ENCODE data around the gene FUOM. TPM values are rescaled to one million over a fixed set of nuclear protein-coding genes. Genes with fewer than 3 reads are reported as not detected.

FUOM gene
- total and polyA plus RNA-seq, 7 donors: 3.0 to 9.1 (median 5.4) TPM

DNA sequence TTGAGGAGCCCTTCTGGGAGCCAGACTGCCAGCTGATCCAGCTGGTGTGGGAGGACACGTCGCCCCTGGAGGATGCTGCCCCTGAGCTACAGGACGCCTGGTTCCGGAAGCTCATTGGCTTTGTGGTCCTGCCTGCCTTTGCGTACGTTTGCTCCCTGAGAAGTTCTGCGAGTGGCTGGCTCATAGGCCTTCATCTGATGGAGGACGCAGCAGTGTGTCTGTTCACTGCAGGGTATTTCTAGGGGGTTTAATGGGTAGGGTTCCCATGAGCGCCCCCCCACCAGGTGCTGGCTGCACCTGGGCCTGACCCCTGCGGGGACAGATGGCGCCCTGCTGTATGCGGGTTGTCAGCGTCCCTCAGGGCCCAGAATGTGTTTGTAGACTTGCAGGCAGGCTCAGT, 26.3 kb upstream of the FUOM start:
- Histone ChIP-seq H3K27ac (no peak overlapping the region), H3K27me3 (ENCODE audit: insufficient read depth in 3 of 3, low read length in 2 of 3) (no peaks in the 10 kb centered on the region), H3K4me3 (no peak overlapping the region), H3K4me1 (peaks cover 7% of the 10 kb centered on the region), H3K36me3 (ENCODE audit: insufficient read depth in 1 of 2, low read depth in 1 of 2) (peaks cover 0 to 30% of the 10 kb centered on the region in 2 donors), H3K9me3 (no peaks in the 10 kb centered on the region)
- TF ChIP-seq, protein P1, sequence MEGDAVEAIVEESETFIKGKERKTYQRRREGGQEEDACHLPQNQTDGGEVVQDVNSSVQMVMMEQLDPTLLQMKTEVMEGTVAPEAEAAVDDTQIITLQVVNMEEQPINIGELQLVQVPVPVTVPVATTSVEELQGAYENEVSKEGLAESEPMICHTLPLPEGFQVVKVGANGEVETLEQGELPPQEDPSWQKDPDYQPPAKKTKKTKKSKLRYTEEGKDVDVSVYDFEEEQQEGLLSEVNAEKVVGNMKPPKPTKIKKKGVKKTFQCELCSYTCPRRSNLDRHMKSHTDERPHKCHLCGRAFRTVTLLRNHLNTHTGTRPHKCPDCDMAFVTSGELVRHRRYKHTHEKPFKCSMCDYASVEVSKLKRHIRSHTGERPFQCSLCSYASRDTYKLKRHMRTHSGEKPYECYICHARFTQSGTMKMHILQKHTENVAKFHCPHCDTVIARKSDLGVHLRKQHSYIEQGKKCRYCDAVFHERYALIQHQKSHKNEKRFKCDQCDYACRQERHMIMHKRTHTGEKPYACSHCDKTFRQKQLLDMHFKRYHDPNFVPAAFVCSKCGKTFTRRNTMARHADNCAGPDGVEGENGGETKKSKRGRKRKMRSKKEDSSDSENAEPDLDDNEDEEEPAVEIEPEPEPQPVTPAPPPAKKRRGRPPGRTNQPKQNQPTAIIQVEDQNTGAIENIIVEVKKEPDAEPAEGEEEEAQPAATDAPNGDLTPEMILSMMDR (IDR thresholded peaks at IDR 0.05): no peak
- DNase-seq (no peak), ATAC-seq (no peak)
- intact Hi-C loops (cut with DNase I): no loop called here
- 93 to 94% (median 94%) methylated on average over 13 of the region's 13 CpGs for WGBS, 3 donors

DNA sequence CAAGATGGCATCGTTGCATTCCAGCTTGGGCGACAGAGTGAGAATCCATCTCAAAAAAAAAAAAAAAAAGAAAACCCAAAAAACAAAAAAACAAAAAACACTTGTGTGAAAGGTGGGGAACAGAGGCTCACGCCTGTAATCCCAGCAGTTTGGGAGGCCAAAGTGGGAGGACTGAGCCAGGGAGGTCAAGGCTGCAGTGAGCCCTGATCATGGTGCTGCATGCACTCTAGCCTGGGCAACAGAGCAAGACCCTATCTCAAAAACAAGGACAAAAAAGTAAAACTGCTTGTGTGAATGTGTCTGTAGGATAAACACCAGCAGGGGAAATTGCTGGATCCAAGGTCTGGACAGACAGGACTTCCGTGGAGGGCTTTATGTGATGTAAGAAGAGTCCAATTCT, 25.7 kb upstream of the FUOM start:
- Histone ChIP-seq H3K36me3 (ENCODE audit: insufficient read depth in 1 of 2, low read depth in 1 of 2) (peaks cover 0 to 30% of the 10 kb centered on the region in 2 donors), H3K4me3 (no peak overlapping the region), H3K27ac (no peak overlapping the region), H3K9me3 (no peaks in the 10 kb centered on the region), H3K4me1 (peaks cover 7% of the 10 kb centered on the region), H3K27me3 (ENCODE audit: insufficient read depth in 3 of 3, low read length in 2 of 3) (no peaks in the 10 kb centered on the region)
- 93 to 96% (median 95%) methylated on average over 4 of the region's 4 CpGs for WGBS, 3 donors
- DNase-seq: no peak
- no peak for ATAC-seq
- intact Hi-C loops (cut with DNase I): no loop called here
- TF ChIP-seq, protein P1 (IDR thresholded peaks at IDR 0.05): no peak

- peaks cover 7% of the 10 kb centered on the region for H3K4me1 ChIP-seq
- no peaks in the 10 kb centered on the region for H3K27me3 ChIP-seq (ENCODE audit: insufficient read depth in 3 of 3, low read length in 2 of 3)
Measured at GRCh38 chr10:133381036-133381435, 23.2 kb upstream of the FUOM start.

GRCh38 chr10:133379801-133380666, 22.2 kb upstream of the FUOM start:
- DNase-seq (no peak), ATAC-seq (peak; percentile 13 to 28 (median 22))
- Histone ChIP-seq H3K27ac (no peak overlapping the region), H3K4me3 (peak overlapping the region; percentile 80), H3K36me3 (ENCODE audit: insufficient read depth in 1 of 2, low read depth in 1 of 2) (peaks cover 0 to 30% of the 10 kb centered on the region in 2 donors), H3K9me3 (no peaks in the 10 kb centered on the region), H3K4me1 (peaks cover 7% of the 10 kb centered on the region), H3K27me3 (ENCODE audit: insufficient read depth in 3 of 3, low read length in 2 of 3) (no peaks in the 10 kb centered on the region)
- intact Hi-C loops (cut with DNase I): no loop called here
- WGBS, 3 donors: 73 to 91% (median 79%) methylated on average over 34 to 36 of the region's 36 CpGs
- TF ChIP-seq, protein P1 (IDR thresholded peaks at IDR 0.05): no peak

More at GRCh38 chr10:133381036-133381435, 23.2 kb upstream of the FUOM start:
- no peaks in the 10 kb centered on the region for H3K9me3 ChIP-seq
- DNase-seq: no peak
- no peak overlapping the region for H3K4me3 ChIP-seq
- TF ChIP-seq, protein P1 (IDR thresholded peaks at IDR 0.05): no peak
- H3K36me3 ChIP-seq (ENCODE audit: insufficient read depth in 1 of 2, low read depth in 1 of 2): peaks cover 0 to 30% of the 10 kb centered on the region in 2 donors
- H3K27ac ChIP-seq: no peak overlapping the region
- intact Hi-C loops (cut with DNase I): no loop called here
- no peak for ATAC-seq
- 91 to 95% (median 92%) methylated on average over 8 of the region's 8 CpGs for WGBS, 3 donors
